HEK293 (cell line): ENCODE results near the gene FSD1.
A peak's percentile ranks its signal among the peaks of the same experiment; 100 is the strongest.

Experiments
- CTCF ChIA-PET: fragments of 350-600 bp; formaldehyde crosslinking; extraction: SDS; loops from one replicate; lab custom pipeline; 2021; ENCODE audit warnings: antibody characterized with exemption; lab: Yijun Ruan, JAX
- POLR2A ChIA-PET: fragments of 300-600 bp; formaldehyde crosslinking; extraction: SDS; loops from one replicate; lab custom pipeline; 2020; ENCODE audit warnings: antibody characterized with exemption, inconsistent platforms; lab: Yijun Ruan, JAX
- H3K27ac ChIP-seq: fragments of 200-500 bp; sonication (Bioruptor generic); 2 replicates; pipeline ENCODE4 v1.5.1; 2014; ENCODE audit warnings: low read depth, low read length, control low read depth, inconsistent platforms; ENCODE audit errors: extremely low read depth
- H3K36me3 ChIP-seq, 2 experiments: fragments of 200-500 bp in 1 of 2; sonication (Bioruptor generic) in 1 of 2; 1 replicate in 1 of 2; 2 replicates in 1 of 2; pipeline ENCODE4 v1.5.1; 2014 to 2017; ENCODE audit warnings: inconsistent platforms in 2 of 2, low read length in 2 of 2; ENCODE audit not compliant: control insufficient read depth in 2 of 2, insufficient read depth in 1 of 2
- H3K4me1 ChIP-seq: fragments of 200-500 bp; sonication (Bioruptor generic); 2 replicates; pipeline ENCODE4 v1.5.1; 2014; ENCODE audit warnings: mild to moderate bottlenecking, low read length, inconsistent platforms; ENCODE audit not compliant: control insufficient read depth, insufficient read depth
- H3K4me3 ChIP-seq: 2 replicates; pipeline ENCODE4 v1.5.1; 2011; ENCODE audit warnings: low read depth, mild to moderate bottlenecking, control low read depth, low read length, moderate library complexity
- H3K9me3 ChIP-seq: fragments of 200-500 bp; sonication (Bioruptor generic); 2 replicates; pipeline ENCODE4 v1.5.1; 2014; ENCODE audit warnings: low read depth, low read length, inconsistent platforms; ENCODE audit not compliant: control insufficient read depth, insufficient read depth
- EGR2 ChIP-seq: fragments of 450-650 bp; formaldehyde crosslinking; IDR thresholded peaks from 2 replicates; pipeline ENCODE4 v1.5.1; 2016; ENCODE audit warnings: low read depth, missing biosample characterization, missing genetic modification characterization
- IKZF3 ChIP-seq: fragments of 450-650 bp; IDR thresholded peaks from 2 replicates; pipeline ENCODE4 v1.5.0; 2018; ENCODE audit warnings: missing biosample characterization, mild to moderate bottlenecking, missing genetic modification characterization, moderate library complexity
- KLF1 ChIP-seq: fragments of 450-650 bp; formaldehyde crosslinking; IDR thresholded peaks from 2 replicates; pipeline ENCODE4 v1.5.1; 2016; ENCODE audit warnings: missing biosample characterization, missing genetic modification characterization
- KLF8 ChIP-seq: fragments of 450-650 bp; formaldehyde crosslinking; IDR thresholded peaks from 2 replicates; pipeline ENCODE4 v1.5.1; 2016; ENCODE audit warnings: missing biosample characterization, missing genetic modification characterization
- KLF9 ChIP-seq: fragments of 450-650 bp; formaldehyde crosslinking; IDR thresholded peaks from 2 replicates; pipeline ENCODE4 v1.5.1; 2016; ENCODE audit warnings: missing biosample characterization, missing genetic modification characterization, low read depth
- OSR2 ChIP-seq: fragments of 450-650 bp; formaldehyde crosslinking; IDR thresholded peaks from 2 replicates; pipeline ENCODE4 v1.5.1; 2016; ENCODE audit warnings: missing biosample characterization, missing genetic modification characterization
- SCRT2 ChIP-seq: fragments of 450-650 bp; formaldehyde crosslinking; IDR thresholded peaks from 2 replicates; pipeline ENCODE4 v1.5.1; 2016; ENCODE audit warnings: missing biosample characterization, missing genetic modification characterization
- SP2 ChIP-seq: fragments of 450-650 bp; formaldehyde crosslinking; IDR thresholded peaks from 2 replicates; pipeline ENCODE4 v1.5.1; 2016; ENCODE audit warnings: missing biosample characterization, missing genetic modification characterization
- SP3 ChIP-seq: fragments of 450-650 bp; formaldehyde crosslinking; IDR thresholded peaks from 2 replicates; pipeline ENCODE4 v1.5.1; 2016; ENCODE audit warnings: missing biosample characterization, missing genetic modification characterization
- ZBTB17 ChIP-seq: fragments of 450-650 bp; formaldehyde crosslinking; IDR thresholded peaks from 2 replicates; pipeline ENCODE4 v1.5.1; 2016; ENCODE audit warnings: missing biosample characterization, missing genetic modification characterization
- ZFHX2 ChIP-seq: fragments of 450-650 bp; formaldehyde crosslinking; conservative IDR thresholded peaks from 2 replicates; pipeline ENCODE4 v1.5.1; 2016; ENCODE audit warnings: missing biosample characterization, missing genetic modification characterization
- ZIC2 ChIP-seq: fragments of 450-650 bp; formaldehyde crosslinking; IDR thresholded peaks from 2 replicates; pipeline ENCODE4 v1.5.1; 2016; ENCODE audit warnings: missing biosample characterization, missing genetic modification characterization
- ZNF114 ChIP-seq: fragments of 450-650 bp; formaldehyde crosslinking; IDR thresholded peaks from 2 replicates; pipeline ENCODE4 v1.5.0; 2017; ENCODE audit warnings: missing biosample characterization, missing genetic modification characterization
- ZNF121 ChIP-seq: fragments of 450-650 bp; formaldehyde crosslinking; IDR thresholded peaks from 2 replicates; pipeline ENCODE4 v1.5.1; 2016; ENCODE audit warnings: missing biosample characterization, missing genetic modification characterization
- ZNF146 ChIP-seq: fragments of 450-650 bp; formaldehyde crosslinking; IDR thresholded peaks from 2 replicates; pipeline ENCODE4 v1.5.1; 2016; ENCODE audit warnings: missing biosample characterization, missing genetic modification characterization
- ZNF184 ChIP-seq: fragments of 450-650 bp; IDR thresholded peaks from 2 replicates; pipeline ENCODE4 v1.5.1; 2018; ENCODE audit warnings: missing biosample characterization, mild to moderate bottlenecking, missing genetic modification characterization
- ZNF221 ChIP-seq: fragments of 450-650 bp; formaldehyde crosslinking; IDR thresholded peaks from 2 replicates; pipeline ENCODE4 v1.5.1; 2017; ENCODE audit warnings: missing biosample characterization, missing genetic modification characterization, borderline replicate concordance
- ZNF239 ChIP-seq: fragments of 450-650 bp; formaldehyde crosslinking; IDR thresholded peaks from 2 replicates; pipeline ENCODE4 v1.5.1; 2016; ENCODE audit warnings: missing biosample characterization, missing genetic modification characterization
- ZNF473 ChIP-seq: fragments of 450-650 bp; formaldehyde crosslinking; IDR thresholded peaks from 2 replicates; pipeline ENCODE4 v1.5.1; 2017; ENCODE audit warnings: missing biosample characterization, missing genetic modification characterization
- ZNF544 ChIP-seq: fragments of 450-650 bp; formaldehyde crosslinking; IDR thresholded peaks from 2 replicates; pipeline ENCODE4 v1.5.0; 2017; ENCODE audit warnings: missing biosample characterization, missing genetic modification characterization
- ZNF548 ChIP-seq: fragments of 450-650 bp; formaldehyde crosslinking; IDR thresholded peaks from 2 replicates; pipeline ENCODE4 v1.5.1; 2016; ENCODE audit warnings: missing biosample characterization, missing genetic modification characterization
- ZNF561 ChIP-seq: fragments of 450-650 bp; IDR thresholded peaks from 2 replicates; pipeline ENCODE4 v1.5.1; 2018; ENCODE audit warnings: missing biosample characterization, missing genetic modification characterization, borderline replicate concordance
- ZNF585B ChIP-seq: fragments of 450-650 bp; formaldehyde crosslinking; IDR thresholded peaks from 2 replicates; pipeline ENCODE4 v1.5.1; 2016; ENCODE audit warnings: missing biosample characterization, missing genetic modification characterization
- ZNF707 ChIP-seq: fragments of 450-650 bp; formaldehyde crosslinking; IDR thresholded peaks from 2 replicates; pipeline ENCODE4 v1.5.1; 2016; ENCODE audit warnings: missing biosample characterization, missing genetic modification characterization
- TF ChIP-seq, protein P1 (sequence below): fragments of 450-650 bp; formaldehyde crosslinking; IDR thresholded peaks from 2 replicates; pipeline ENCODE4 v1.5.1; 2016; ENCODE audit warnings: missing biosample characterization, missing genetic modification characterization
- TF ChIP-seq, protein P2 (sequence below): fragments of 450-650 bp; formaldehyde crosslinking; IDR thresholded peaks from 2 replicates; pipeline ENCODE4 v1.5.1; 2016; ENCODE audit warnings: missing biosample characterization, missing genetic modification characterization
- TF ChIP-seq, protein P3 (sequence below): fragments of 450-650 bp; formaldehyde crosslinking; IDR thresholded peaks from 2 replicates; pipeline ENCODE4 v1.5.0; 2017; ENCODE audit warnings: missing biosample characterization, missing genetic modification characterization, borderline replicate concordance
- TF ChIP-seq, protein P4 (sequence below): fragments of 450-650 bp; formaldehyde crosslinking; IDR thresholded peaks from 2 replicates; pipeline ENCODE4 v1.5.1; 2016; ENCODE audit warnings: missing biosample characterization, missing genetic modification characterization

FSD1 gene

DNA sequence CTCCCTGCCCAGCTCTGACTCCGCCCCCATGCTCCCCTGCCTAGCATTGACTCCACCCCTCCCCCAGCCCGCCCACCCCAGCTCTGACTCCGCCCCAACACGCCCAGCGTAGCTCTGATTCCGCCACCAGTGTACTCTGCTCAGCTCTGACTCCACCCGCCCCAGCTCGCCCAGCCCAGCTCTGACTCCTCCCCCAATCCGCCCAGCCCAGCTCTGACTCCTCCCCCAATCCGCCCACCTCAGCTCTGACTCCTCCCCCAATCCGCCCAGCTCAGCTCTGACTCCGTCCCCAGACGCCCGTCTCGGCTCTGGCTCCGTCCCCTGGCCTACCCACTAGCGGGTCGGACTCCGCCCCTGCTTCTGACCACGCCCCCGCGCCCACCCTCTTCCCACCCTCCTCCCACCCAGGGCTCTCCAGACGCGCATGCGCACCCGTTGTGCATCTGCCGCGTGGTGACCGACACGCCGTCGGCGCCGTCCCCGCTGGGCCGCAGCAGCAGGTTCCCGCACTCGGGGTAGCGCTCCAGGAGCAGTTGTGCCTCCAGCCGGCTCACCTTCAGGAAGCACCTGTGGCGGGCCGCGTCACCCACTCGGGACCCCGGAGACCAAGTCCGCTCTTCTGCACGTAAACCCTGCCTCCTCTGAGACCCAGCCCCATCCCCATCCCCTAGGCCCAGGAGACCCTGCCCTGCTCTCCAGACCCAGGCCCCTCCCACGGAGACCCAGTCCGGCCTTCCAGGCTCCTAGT, 24.0 kb downstream of the FSD1 start:
- H3K36me3 ChIP-seq, result no peaks in the 10 kb centered on the region
- no peak overlapping the region for H3K4me3 ChIP-seq
- ChIA-PET POLR2A (interaction anchor here (0.6 to 1.2 kb wide), 2 partner anchors 9 to 14 kb away, joined by 3 to 10 read pairs; partner anchors contain the start of gene MPND), CTCF (interaction anchor here (0.8 kb wide), 1 partner anchor 61 kb away, joined by 4 read pairs; no protein-coding TSS in a partner anchor)
- peak; percentile 81 for TF ChIP-seq KLF1 (tag by site-specific recombination)
- peak; percentile 67 for TF ChIP-seq EGR2
- TF ChIP-seq IKZF3 (tag by site-specific recombination), result no peak
- no peak for TF ChIP-seq ZNF548
- TF ChIP-seq SP2 (tag by site-specific recombination), result peak; percentile 36
- TF ChIP-seq ZNF561 (tag by site-specific recombination), result no peak
- TF ChIP-seq, protein P1, sequence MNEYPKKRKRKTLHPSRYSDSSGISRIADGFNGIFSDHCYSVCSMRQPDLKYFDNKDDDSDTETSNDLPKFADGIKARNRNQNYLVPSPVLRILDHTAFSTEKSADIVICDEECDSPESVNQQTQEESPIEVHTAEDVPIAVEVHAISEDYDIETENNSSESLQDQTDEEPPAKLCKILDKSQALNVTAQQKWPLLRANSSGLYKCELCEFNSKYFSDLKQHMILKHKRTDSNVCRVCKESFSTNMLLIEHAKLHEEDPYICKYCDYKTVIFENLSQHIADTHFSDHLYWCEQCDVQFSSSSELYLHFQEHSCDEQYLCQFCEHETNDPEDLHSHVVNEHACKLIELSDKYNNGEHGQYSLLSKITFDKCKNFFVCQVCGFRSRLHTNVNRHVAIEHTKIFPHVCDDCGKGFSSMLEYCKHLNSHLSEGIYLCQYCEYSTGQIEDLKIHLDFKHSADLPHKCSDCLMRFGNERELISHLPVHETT, result no peak
- no peak for TF ChIP-seq ZNF114 (tag by site-specific recombination)
- TF ChIP-seq, protein P2, sequence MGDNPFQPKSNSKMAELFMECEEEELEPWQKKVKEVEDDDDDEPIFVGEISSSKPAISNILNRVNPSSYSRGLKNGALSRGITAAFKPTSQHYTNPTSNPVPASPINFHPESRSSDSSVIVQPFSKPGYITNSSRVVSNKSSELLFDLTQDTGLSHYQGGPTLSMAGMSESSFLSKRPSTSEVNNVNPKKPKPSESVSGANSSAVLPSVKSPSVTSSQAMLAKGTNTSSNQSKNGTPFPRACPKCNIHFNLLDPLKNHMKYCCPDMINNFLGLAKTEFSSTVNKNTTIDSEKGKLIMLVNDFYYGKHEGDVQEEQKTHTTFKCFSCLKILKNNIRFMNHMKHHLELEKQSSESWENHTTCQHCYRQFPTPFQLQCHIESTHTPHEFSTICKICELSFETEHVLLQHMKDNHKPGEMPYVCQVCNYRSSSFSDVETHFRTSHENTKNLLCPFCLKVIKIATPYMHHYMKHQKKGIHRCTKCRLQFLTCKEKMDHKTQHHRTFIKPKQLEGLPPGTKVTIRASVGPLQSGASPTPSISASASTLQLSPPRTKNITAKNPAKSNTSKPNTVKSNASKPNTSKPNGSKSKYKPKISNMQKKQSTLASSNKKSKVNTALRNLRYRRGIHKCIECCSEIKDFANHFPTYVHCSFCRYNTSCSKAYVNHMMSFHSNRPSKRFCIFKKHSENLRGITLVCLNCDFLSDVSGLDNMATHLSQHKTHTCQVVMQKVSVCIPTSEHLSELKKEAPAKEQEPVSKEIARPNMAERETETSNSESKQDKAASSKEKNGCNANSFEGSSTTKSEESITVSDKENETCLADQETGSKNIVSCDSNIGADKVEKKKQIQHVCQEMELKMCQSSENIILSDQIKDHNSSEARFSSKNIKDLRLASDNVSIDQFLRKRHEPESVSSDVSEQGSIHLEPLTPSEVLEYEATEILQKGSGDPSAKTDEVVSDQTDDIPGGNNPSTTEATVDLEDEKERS, result no peak
- no peak for TF ChIP-seq ZNF585B (tag by site-specific recombination)
- TF ChIP-seq SP3 (tag by site-specific recombination), result peak; percentile 59
- TF ChIP-seq ZNF544 (tag by site-specific recombination), result no peak
- TF ChIP-seq OSR2 (tag by site-specific recombination), result no peak
- peak; percentile 82; the same call in 1 of the 2 replicates for TF ChIP-seq KLF8 (tag by site-specific recombination)
- TF ChIP-seq, protein P3, sequence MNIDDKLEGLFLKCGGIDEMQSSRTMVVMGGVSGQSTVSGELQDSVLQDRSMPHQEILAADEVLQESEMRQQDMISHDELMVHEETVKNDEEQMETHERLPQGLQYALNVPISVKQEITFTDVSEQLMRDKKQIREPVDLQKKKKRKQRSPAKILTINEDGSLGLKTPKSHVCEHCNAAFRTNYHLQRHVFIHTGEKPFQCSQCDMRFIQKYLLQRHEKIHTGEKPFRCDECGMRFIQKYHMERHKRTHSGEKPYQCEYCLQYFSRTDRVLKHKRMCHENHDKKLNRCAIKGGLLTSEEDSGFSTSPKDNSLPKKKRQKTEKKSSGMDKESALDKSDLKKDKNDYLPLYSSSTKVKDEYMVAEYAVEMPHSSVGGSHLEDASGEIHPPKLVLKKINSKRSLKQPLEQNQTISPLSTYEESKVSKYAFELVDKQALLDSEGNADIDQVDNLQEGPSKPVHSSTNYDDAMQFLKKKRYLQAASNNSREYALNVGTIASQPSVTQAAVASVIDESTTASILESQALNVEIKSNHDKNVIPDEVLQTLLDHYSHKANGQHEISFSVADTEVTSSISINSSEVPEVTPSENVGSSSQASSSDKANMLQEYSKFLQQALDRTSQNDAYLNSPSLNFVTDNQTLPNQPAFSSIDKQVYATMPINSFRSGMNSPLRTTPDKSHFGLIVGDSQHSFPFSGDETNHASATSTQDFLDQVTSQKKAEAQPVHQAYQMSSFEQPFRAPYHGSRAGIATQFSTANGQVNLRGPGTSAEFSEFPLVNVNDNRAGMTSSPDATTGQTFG (tag by site-specific recombination), result no peak
- no peak for TF ChIP-seq ZIC2 (tag by site-specific recombination)
- no peak for TF ChIP-seq ZNF121
- TF ChIP-seq ZBTB17 (tag by site-specific recombination), result no peak
- TF ChIP-seq ZNF221 (tag by site-specific recombination), result no peak
- no peak for TF ChIP-seq ZNF146
- TF ChIP-seq, protein P4, sequence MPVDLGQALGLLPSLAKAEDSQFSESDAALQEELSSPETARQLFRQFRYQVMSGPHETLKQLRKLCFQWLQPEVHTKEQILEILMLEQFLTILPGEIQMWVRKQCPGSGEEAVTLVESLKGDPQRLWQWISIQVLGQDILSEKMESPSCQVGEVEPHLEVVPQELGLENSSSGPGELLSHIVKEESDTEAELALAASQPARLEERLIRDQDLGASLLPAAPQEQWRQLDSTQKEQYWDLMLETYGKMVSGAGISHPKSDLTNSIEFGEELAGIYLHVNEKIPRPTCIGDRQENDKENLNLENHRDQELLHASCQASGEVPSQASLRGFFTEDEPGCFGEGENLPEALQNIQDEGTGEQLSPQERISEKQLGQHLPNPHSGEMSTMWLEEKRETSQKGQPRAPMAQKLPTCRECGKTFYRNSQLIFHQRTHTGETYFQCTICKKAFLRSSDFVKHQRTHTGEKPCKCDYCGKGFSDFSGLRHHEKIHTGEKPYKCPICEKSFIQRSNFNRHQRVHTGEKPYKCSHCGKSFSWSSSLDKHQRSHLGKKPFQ (tag by site-specific recombination), result no peak
- 0 out of 2 replicates have a peak, but pooled peaks have one; percentile 21 for TF ChIP-seq KLF9 (tag by site-specific recombination)
- no peak for TF ChIP-seq ZNF473
- TF ChIP-seq ZNF239, result no peak
- no peak for TF ChIP-seq ZNF707 (tag by site-specific recombination)
- no peak for TF ChIP-seq ZNF184 (tag by site-specific recombination)
- TF ChIP-seq SCRT2 (tag by site-specific recombination), result 0 out of 2 replicates have a peak, but pooled peaks have one; percentile 18
- peak; percentile 62; the same call in 1 of the 2 replicates for TF ChIP-seq ZFHX2 (tag by site-specific recombination)
- no peaks in the 10 kb centered on the region for H3K9me3 ChIP-seq
- H3K27ac ChIP-seq, result no peak overlapping the region
- no peaks in the 10 kb centered on the region for H3K4me1 ChIP-seq
